Heart left ventricle (tissue), 13 donors: ENCODE data around the gene TMC6.

Experiments used
- POLR2A ChIP-seq, 2 donors: fragments of 450-650 bp; IDR thresholded peaks; one replicate each; pipeline ENCODE4 v1.6.1; 2017; ENCODE audit warnings: antibody characterized with exemption in 2 of 2, mild to moderate bottlenecking in 2 of 2, moderate library complexity in 2 of 2
- TF ChIP-seq, protein P1 (sequence below), 12 donors: fragments of 200-600 bp; sonication (generic) in 4 of 12; IDR thresholded peaks; one replicate each; pipeline versions ENCODE4 v1.5.0 to v1.8.0; 2018 to 2022; ENCODE audit warnings: antibody characterized with exemption in 12 of 12, mild to moderate bottlenecking in 5 of 12
- donor health status: ischemic (EF 13 %, LVEDD 7.1; RV severe dilation, severe dysfunction).
- donor health status: DM: no; HTN: yes; CAD: no.
- donor health status: DM: no; HTN: no; CAD: no.
- donor health status: ischemic (EF 25% LVEDD 6.9; RV normal size, moderate dysfunction).
- donor health status: ischemic (EF 25% LVEDD 5.7; RV mildly dilated, moderate dysfunction).
- donor health status: ischemic (EF 35%, LVEDD 5.7; RV mildly dilated, moderate dysfunction).
- donor health status: nonischemic (EF 11% LVEDD 7.7; RV severe dilation, severe dysfunction).
- donor health status: DM: yes; HTN: yes; CAD: no.
- donor health status: PGD.
- donor health status: ischemic (EF 29% LVEDD 5.4; RV normal size, mild dysfunction).
- donor health status: nonischemic (EF 23%, LVEDD 6.1; RV moderate dilation, normal function).

DNA sequence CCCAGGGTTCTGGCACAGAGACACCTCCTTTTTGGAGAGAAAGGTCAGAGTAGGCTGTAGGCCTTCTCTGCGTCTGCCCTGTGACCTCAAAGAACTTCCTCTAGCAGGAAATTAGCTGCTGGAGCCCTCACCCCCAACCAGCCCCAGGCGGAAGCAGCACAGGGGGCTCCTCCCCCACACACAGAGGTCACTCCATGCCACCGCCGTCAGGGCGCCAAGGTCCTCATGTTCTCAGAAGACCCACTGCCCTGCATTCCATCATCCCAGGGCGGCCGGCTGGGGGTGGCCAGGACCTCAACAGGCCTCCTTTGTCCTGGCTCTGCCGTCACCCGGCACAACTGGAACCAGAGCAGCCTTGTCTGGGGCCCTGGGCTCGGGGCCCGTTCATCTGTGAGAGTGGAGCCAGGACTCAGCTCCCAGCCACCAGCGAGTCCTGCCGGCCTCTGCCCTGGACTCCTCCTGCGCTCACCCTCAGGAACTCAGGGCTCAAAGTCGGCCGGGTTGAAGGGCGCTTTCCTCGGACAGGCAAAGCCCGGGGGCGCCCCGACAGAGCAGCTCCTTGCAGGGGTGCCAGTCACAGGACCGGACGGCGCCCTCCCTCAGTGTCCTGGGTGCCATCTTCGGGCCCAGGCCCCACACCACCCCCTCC is 1.2 kb downstream of the TMC6 start:
- TF ChIP-seq, protein P1, sequence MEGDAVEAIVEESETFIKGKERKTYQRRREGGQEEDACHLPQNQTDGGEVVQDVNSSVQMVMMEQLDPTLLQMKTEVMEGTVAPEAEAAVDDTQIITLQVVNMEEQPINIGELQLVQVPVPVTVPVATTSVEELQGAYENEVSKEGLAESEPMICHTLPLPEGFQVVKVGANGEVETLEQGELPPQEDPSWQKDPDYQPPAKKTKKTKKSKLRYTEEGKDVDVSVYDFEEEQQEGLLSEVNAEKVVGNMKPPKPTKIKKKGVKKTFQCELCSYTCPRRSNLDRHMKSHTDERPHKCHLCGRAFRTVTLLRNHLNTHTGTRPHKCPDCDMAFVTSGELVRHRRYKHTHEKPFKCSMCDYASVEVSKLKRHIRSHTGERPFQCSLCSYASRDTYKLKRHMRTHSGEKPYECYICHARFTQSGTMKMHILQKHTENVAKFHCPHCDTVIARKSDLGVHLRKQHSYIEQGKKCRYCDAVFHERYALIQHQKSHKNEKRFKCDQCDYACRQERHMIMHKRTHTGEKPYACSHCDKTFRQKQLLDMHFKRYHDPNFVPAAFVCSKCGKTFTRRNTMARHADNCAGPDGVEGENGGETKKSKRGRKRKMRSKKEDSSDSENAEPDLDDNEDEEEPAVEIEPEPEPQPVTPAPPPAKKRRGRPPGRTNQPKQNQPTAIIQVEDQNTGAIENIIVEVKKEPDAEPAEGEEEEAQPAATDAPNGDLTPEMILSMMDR (IDR thresholded peaks at IDR 0.05): no peak
- TF ChIP-seq POLR2A (IDR thresholded peaks at IDR 0.05): no peak
